ENCODE data around the gene SLC34A3.

The SLC34A3 gene

DNA sequence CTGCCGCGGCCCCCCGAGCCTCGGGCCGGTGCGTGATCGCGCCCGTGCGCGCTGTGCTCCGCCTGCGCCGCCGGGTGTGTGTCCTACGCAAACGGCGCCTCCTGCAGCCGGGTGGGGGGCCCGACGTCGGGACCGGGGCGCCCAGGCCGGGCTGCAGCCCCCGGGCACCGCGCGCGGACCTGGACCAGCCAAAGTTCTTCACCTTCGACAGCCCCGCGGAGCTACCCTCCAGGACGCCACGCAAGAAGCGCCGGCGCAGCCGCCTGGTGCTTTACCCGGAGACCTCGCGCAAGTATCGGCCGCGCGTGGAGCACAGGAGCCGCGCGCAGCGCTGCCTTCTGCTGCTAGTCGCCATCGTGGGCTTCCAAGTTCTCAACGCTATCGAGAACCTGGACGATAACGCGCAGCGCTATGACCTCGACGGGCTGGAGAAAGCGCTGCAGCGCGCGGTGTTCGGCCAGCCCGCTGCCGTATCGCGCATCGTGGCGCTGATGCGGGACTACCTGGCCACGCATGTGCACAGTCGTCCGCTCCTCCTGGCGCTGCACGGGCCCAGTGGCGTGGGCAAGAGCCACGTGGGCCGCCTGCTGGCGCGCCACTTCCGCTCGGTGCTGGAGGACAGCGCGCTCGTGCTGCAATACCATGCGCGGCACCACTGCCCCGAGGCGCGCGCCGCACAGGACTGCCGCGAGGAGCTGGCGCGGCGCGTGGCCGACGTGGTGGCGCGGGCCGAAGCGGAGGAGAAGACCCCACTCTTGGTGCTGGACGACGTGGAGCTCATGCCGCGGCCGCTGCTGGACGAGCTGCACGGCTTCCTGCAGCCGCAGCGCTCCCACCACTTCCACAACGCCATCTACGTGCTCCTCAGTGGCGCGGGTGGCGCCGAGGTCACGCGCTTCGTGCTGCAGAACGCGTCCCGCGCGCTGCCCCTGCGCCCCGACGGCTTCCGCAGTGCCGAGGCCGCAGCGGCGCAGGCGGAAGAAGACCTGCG lies 48.3 kb downstream of the SLC34A3 start:
- DNase-seq: no peak

DNA sequence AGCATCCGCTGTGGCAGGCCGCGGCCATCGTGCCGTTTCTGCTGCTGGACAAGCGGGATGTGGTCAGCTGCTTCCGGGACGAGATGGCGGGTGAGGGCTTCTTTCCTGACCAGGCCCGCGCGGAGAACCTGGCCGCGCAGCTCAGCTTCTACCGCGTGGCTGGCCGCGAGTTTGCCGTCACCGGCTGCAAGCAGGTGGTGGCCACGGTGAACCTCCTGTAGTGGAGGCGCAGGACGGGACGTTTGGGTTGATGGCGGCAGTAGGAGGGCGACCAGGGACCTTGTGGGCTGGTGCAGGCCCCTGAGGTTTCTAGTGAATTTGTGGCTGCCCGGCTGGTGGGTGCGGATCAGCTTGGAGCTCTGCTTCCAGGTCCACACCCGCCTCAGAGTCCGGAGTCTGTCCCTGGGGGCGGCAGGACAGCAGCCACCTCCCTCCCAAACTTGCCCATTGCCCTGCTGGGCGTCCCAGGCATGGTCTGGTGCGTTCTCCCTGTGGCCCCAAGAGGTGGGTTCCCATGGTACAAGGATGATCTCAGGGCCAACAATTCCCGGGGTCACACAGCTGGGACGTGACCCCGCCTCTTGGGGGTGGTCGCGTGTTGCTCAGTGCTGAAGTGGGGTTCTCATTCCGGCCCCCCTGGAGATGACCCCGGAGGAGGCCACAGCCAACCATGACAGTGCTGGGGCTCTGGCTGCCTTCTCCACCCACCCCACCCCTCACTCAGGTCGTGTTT lies 49.2 kb downstream of the SLC34A3 start:
- no peak for DNase-seq

DNA sequence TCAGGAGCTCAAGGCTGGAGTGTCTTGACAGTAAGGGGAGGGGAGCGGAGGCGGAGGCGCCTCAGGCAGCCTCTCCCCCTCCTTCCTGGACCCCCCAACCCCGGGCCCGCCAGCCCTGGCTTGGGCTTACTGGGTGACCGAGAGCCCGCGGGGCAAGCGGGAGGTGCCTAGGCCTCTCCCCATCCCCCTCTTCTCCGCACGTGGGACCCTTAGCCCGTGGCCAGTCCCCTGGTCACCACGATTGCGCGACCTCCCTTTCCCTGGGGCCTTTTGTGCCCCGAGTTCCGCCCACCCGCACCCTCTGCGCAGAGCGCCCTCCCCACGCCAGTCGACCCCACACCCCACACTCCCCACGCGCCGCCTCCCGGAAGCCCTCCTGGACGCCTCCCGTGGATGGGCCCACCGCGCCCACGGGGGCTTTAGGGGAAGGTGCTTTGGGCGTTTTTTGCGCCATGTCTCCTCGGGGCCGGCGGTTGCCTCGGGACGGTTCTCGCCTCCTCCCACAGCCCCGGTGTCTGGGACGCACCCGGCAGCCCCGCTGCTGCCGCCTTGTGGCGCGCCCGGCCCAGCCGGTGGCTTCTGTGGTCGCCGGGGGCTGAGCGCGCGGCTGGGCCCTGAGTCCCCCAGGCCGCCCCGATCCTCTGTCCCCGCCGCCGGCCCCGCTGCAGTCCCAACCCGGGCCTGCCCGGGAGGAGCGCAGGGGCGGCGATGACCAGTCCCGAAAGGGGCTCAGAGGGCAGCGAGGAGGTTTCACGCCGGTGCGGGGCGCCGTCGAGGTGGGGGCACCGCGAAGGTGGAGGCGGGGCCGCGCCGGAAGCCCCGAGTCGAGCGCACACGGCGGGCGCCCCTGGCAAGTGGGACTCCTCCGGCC lies 50.0 kb downstream of the SLC34A3 start:
- no peak for DNase-seq

DNA sequence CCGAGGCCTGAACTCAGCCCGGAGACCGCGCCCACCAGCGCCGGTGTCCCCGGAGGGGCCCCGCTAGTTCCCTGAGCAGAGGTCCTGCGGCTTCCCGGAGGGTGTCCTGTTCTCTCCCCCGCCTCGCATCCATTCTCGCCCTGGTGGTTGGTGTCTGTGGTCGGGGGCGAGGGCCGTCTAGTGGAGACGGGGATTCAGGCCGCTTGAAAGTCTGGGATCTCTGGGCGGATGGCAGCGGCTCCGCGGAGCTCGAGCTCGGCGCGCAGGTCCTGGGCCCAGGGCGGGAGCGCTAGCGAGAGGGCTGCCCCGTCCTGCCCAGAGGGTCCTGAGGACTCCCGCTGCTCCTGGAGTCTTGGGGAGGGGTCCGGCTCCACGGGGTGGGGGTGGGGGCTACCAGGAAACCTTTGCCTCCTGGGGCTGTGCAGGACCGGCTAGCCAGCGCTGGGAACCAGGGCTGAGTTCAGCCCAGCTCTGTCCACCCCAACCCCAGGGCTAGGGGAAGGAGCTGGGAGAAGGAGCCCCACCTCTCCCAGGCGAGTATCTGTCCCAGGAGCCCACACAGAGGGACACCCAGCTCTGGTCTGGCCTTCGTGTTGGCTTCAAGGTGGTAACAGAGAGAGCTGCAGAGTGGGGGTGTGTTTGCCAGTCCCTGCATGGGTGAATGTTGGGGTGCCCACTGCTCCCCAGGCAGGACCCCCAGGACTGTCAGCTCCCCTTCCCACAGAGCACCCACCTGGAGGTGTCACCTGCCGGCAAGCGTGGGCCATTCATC lies 50.8 kb downstream of the SLC34A3 start:
- no peak for DNase-seq
